ENCODE data around the gene KRT32.

DNA sequence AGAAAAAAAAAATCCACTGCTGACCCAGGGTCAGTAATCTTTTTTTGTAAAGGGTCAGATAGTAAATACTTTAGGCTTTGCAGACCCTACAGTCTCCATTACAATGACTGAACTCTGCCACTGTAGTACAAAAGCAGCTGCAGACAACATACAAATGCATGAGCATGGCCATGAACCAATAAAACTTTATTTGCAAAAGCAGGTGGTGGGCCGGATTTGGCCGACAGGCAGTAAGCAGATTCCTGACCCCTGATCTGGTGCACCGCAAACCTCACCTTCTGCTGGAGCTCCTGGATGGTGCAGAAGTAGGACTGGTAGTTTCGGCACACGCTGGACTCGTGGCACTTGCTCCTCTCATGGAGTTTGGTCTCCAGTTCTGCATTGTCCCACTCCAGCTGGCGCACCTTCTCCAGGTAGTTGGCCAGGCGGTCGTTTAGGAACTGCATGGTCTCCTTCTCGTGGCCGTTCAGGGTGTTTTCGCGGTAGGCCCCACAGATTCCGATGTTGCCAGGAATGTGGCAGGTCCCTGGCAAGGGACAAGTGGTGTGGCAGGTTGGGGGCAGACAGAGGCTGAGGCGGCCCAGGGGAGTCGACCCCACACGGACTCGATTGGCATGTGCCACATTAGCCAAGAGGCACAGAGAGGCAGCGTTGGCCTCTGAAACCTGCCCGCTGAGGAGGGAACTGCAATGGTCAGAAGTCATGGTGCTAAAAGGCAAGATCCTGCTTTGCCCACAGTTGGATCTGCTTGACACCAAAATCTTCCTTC is 55.9 kb downstream of the KRT32 start:
- TF ChIP-seq EGR1 (IDR thresholded peaks at IDR 0.05; ENCODE audit: low read depth) (no peak), JUND (IDR thresholded peaks at IDR 0.05) (no peak), POLR2A (IDR thresholded peaks at IDR 0.05; ENCODE audit: borderline replicate concordance, extremely low read depth, insufficient read depth, insufficient read length) (no peak), EZH2 (IDR thresholded peaks at IDR 0.05) (no peak), POLR2AphosphoS5 (IDR thresholded peaks at IDR 0.05; ENCODE audit: low read depth, low read length) (no peak), EZH2phosphoT487 (IDR thresholded peaks at IDR 0.05; ENCODE audit: borderline replicate concordance) (no peak)
- TF ChIP-seq, protein P1, sequence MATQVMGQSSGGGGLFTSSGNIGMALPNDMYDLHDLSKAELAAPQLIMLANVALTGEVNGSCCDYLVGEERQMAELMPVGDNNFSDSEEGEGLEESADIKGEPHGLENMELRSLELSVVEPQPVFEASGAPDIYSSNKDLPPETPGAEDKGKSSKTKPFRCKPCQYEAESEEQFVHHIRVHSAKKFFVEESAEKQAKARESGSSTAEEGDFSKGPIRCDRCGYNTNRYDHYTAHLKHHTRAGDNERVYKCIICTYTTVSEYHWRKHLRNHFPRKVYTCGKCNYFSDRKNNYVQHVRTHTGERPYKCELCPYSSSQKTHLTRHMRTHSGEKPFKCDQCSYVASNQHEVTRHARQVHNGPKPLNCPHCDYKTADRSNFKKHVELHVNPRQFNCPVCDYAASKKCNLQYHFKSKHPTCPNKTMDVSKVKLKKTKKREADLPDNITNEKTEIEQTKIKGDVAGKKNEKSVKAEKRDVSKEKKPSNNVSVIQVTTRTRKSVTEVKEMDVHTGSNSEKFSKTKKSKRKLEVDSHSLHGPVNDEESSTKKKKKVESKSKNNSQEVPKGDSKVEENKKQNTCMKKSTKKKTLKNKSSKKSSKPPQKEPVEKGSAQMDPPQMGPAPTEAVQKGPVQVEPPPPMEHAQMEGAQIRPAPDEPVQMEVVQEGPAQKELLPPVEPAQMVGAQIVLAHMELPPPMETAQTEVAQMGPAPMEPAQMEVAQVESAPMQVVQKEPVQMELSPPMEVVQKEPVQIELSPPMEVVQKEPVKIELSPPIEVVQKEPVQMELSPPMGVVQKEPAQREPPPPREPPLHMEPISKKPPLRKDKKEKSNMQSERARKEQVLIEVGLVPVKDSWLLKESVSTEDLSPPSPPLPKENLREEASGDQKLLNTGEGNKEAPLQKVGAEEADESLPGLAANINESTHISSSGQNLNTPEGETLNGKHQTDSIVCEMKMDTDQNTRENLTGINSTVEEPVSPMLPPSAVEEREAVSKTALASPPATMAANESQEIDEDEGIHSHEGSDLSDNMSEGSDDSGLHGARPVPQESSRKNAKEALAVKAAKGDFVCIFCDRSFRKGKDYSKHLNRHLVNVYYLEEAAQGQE (IDR thresholded peaks at IDR 0.05; ENCODE audit: low read depth), result no peak
- TF ChIP-seq, protein P2, sequence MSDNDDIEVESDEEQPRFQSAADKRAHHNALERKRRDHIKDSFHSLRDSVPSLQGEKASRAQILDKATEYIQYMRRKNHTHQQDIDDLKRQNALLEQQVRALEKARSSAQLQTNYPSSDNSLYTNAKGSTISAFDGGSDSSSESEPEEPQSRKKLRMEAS (IDR thresholded peaks at IDR 0.05), result no peak
- TF ChIP-seq, protein P3, sequence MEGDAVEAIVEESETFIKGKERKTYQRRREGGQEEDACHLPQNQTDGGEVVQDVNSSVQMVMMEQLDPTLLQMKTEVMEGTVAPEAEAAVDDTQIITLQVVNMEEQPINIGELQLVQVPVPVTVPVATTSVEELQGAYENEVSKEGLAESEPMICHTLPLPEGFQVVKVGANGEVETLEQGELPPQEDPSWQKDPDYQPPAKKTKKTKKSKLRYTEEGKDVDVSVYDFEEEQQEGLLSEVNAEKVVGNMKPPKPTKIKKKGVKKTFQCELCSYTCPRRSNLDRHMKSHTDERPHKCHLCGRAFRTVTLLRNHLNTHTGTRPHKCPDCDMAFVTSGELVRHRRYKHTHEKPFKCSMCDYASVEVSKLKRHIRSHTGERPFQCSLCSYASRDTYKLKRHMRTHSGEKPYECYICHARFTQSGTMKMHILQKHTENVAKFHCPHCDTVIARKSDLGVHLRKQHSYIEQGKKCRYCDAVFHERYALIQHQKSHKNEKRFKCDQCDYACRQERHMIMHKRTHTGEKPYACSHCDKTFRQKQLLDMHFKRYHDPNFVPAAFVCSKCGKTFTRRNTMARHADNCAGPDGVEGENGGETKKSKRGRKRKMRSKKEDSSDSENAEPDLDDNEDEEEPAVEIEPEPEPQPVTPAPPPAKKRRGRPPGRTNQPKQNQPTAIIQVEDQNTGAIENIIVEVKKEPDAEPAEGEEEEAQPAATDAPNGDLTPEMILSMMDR (IDR thresholded peaks at IDR 0.05 in 2 of 3, conservative IDR thresholded peaks at IDR 0.05 in 1 of 3; ENCODE audit: borderline replicate concordance in 1 of 3, insufficient read depth in 1 of 3, low read depth in 2 of 3, low read length in 2 of 3), result no peak
- TF ChIP-seq, protein P4, sequence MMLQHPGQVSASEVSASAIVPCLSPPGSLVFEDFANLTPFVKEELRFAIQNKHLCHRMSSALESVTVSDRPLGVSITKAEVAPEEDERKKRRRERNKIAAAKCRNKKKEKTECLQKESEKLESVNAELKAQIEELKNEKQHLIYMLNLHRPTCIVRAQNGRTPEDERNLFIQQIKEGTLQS (IDR thresholded peaks at IDR 0.05), result no peak
